Measurements from ENCODE around the gene IFIT1.
"Not testable (repeated sequence)": the region's sequence is repeated elsewhere in the genome, so short reads cannot be mapped to it uniquely, and the experiment has no call there.

IFIT1 gene

GRCh38 chr10:89364531-89364930, 27.9 kb upstream of the IFIT1 start:
- no peak for DNase-seq (ENCODE audit: low read depth)

- no peak for DNase-seq (ENCODE audit: low read depth)
Observed at GRCh38 chr10:89367529-89367928, 24.9 kb upstream of the IFIT1 start.

- DNase-seq (ENCODE audit: low read depth) = no peak
Observed at GRCh38 chr10:89368129-89368528, 24.3 kb upstream of the IFIT1 start.

- no peak for DNase-seq (ENCODE audit: low read depth)
Observed at GRCh38 chr10:89369156-89370105, 23.0 kb upstream of the IFIT1 start.

- DNase-seq (ENCODE audit: low read depth) = no peak
Observed at GRCh38 chr10:89371079-89371478, 21.3 kb upstream of the IFIT1 start.

- no peak for DNase-seq (ENCODE audit: low read depth)
Observed at GRCh38 chr10:89371987-89372386, 20.4 kb upstream of the IFIT1 start.

GRCh38 chr10:89373916-89374711, 18.3 kb upstream of the IFIT1 start:
- no peak for DNase-seq (ENCODE audit: low read depth)

- no peak for DNase-seq (ENCODE audit: low read depth)
Observed at GRCh38 chr10:89374713-89375141, 17.7 kb upstream of the IFIT1 start.

GRCh38 chr10:89377705-89378637, 14.5 kb upstream of the IFIT1 start, which contains the start of gene IFIT1B:
IFIT1B (plus strand) TSS chr10:89378056; CDS start chr10:89378136, 80 bp downstream.
- DNase-seq (ENCODE audit: low read depth) = no peak

- DNase-seq (ENCODE audit: low read depth) = no peak
Observed at GRCh38 chr10:89379103-89379502, 13.3 kb upstream of the IFIT1 start.

- DNase-seq (ENCODE audit: low read depth) = no peak
Observed at GRCh38 chr10:89382757-89383156, 9.7 kb upstream of the IFIT1 start.

- no peak for DNase-seq (ENCODE audit: low read depth)
Observed at GRCh38 chr10:89384474-89385340, 7.7 kb upstream of the IFIT1 start.

GRCh38 chr10:89388806-89389205, 3.6 kb upstream of the IFIT1 start:
- no peak for DNase-seq (ENCODE audit: low read depth)

- DNase-seq (ENCODE audit: low read depth) = no peak
Observed at GRCh38 chr10:89389254-89389653, 3.2 kb upstream of the IFIT1 start.

- DNase-seq (ENCODE audit: low read depth) = no peak
Observed at GRCh38 chr10:89390476-89391225, 1.8 kb upstream of the IFIT1 start.

- DNase-seq (ENCODE audit: low read depth) = not testable (repeated sequence)
Observed at GRCh38 chr10:89391226-89391576, 1.2 kb upstream of the IFIT1 start.

GRCh38 chr10:89392974-89393373, 551 bp downstream of the IFIT1 start:
- no peak for DNase-seq (ENCODE audit: low read depth)

GRCh38 chr10:89393898-89394297, 1.5 kb downstream of the IFIT1 start:
- DNase-seq (ENCODE audit: low read depth) = no peak

- DNase-seq (ENCODE audit: low read depth) = no peak
Observed at GRCh38 chr10:89395141-89395540, 2.7 kb downstream of the IFIT1 start.
